GM21528 (cell line): Measurements from ENCODE around the gene RAB11A.
"Not testable (repeated sequence)": the region's sequence is repeated elsewhere in the genome, so short reads cannot be mapped to it uniquely, and the experiment has no call there.

Experiments
- ATAC-seq: cut with Tn5 transposase; IDR thresholded peaks from one replicate; pipeline ENCODE4 v1.9.1; 2021; ENCODE audit warnings: mild to moderate bottlenecking, moderate library complexity; ENCODE audit not compliant: unreplicated experiment, low FRiP score

The RAB11A gene

GRCh38 chr15:65841121-65841930 lies 28.0 kb upstream of the RAB11A start:
- ATAC-seq: no peak

GRCh38 chr15:65845826-65846519 lies 23.3 kb upstream of the RAB11A start:
- no peak for ATAC-seq

- no peak for ATAC-seq
Observed at GRCh38 chr15:65847989-65848388, 21.3 kb upstream of the RAB11A start.

- no peak for ATAC-seq
Observed at GRCh38 chr15:65851981-65852380, 17.3 kb upstream of the RAB11A start.

- ATAC-seq: no peak
Observed at GRCh38 chr15:65856821-65857455, 12.4 kb upstream of the RAB11A start.

GRCh38 chr15:65857718-65858402 lies 11.4 kb upstream of the RAB11A start:
- ATAC-seq: no peak

- no peak for ATAC-seq
Observed at GRCh38 chr15:65862682-65863081, 6.6 kb upstream of the RAB11A start.

GRCh38 chr15:65863106-65863505 lies 6.2 kb upstream of the RAB11A start:
- ATAC-seq: no peak

- no peak for ATAC-seq
Observed at GRCh38 chr15:65867244-65867643, 2.0 kb upstream of the RAB11A start.

GRCh38 chr15:65867933-65868332 lies 1.4 kb upstream of the RAB11A start:
- ATAC-seq: not testable (repeated sequence)

- no peak for ATAC-seq
Observed at GRCh38 chr15:65868546-65869125, 655 bp upstream of the RAB11A start.

- peak; percentile 10 for ATAC-seq
Observed at GRCh38 chr15:65869954-65870871, 922 bp downstream of the RAB11A start.

- no peak for ATAC-seq
Observed at GRCh38 chr15:65870889-65871533, 1.7 kb downstream of the RAB11A start.

- ATAC-seq: not testable (repeated sequence)
Observed at GRCh38 chr15:65871886-65872285, 2.6 kb downstream of the RAB11A start.

- not testable (repeated sequence) for ATAC-seq
Observed at GRCh38 chr15:65872596-65872995, 3.3 kb downstream of the RAB11A start.

GRCh38 chr15:65873256-65873655 lies 4.0 kb downstream of the RAB11A start:
- no peak for ATAC-seq

- no peak for ATAC-seq
Observed at GRCh38 chr15:65875458-65875857, 6.2 kb downstream of the RAB11A start.

GRCh38 chr15:65877749-65878148 lies 8.5 kb downstream of the RAB11A start:
- ATAC-seq: no peak
